Lower lobe of right lung (tissue), 2 donors: ENCODE data around the gene ERC1. TPM values are rescaled to one million over a fixed set of nuclear protein-coding genes. Genes with fewer than 3 reads are reported as not detected.

ENCODE experiments used
- ATAC-seq, 2 donors: fragments of 200-7000 bp; cut with Tn5 transposase; one replicate each; pipeline ENCODE4 v1.9.1; 2020 to 2022; ENCODE audit warnings: mild to moderate bottlenecking in 2 of 2, moderate library complexity in 2 of 2
- DNase-seq: peaks from one replicate; pipeline ENCODE4 v3.0.0-alpha.2; 2020
- H3K27ac ChIP-seq: fragments of 200-600 bp; one replicate; pipeline ENCODE4 v1.8.0; 2022
- H3K27me3 ChIP-seq: fragments of 200-600 bp; one replicate; pipeline ENCODE4 v1.8.0; 2022; ENCODE audit warnings: low read depth
- H3K36me3 ChIP-seq: fragments of 200-600 bp; one replicate; pipeline ENCODE4 v1.8.0; 2022; ENCODE audit warnings: mild to moderate bottlenecking
- H3K4me1 ChIP-seq: fragments of 200-600 bp; one replicate; pipeline ENCODE4 v1.8.0; 2022
- H3K4me3 ChIP-seq: fragments of 200-600 bp; one replicate; pipeline ENCODE4 v1.8.0; 2022; ENCODE audit warnings: mild to moderate bottlenecking
- H3K9me3 ChIP-seq: fragments of 200-600 bp; one replicate; pipeline ENCODE4 v1.8.0; 2022
- CTCF ChIP-seq: fragments of 200-600 bp; IDR thresholded peaks from one replicate; pipeline ENCODE4 v1.8.0; 2022; ENCODE audit warnings: antibody characterized with exemption, mild to moderate bottlenecking
- intact Hi-C: fragments of 100-400 bp; cut with DNase I; formaldehyde crosslinking; loops from one replicate; pipeline ENCODE4 v1.11.0; 2022
- total RNA-seq: library from RNA; stranded (reverse); fragmentation: NEBNext Ultra II Directional; extraction: Animal tissue kit (Norgen Biotek cat#: 25700); gene quantifications from one replicate; pipeline ENCODE4 v1.2.1, GENCODE V29; 2021
- donor health status: DM: no; HTN: yes; CAD: no; lungs with severe emphysema.

The ERC1 gene
- total RNA-seq, 1 donor from 2014 or later: 66.3 TPM

- intact Hi-C loops: no loop called here
- no peaks in the 10 kb centered on the region for H3K36me3 ChIP-seq
- DNase-seq (no peak), ATAC-seq (no peak)
- H3K27me3 ChIP-seq: no peaks in the 10 kb centered on the region
- peaks cover 29% of the 10 kb centered on the region for H3K4me1 ChIP-seq
- H3K4me3 ChIP-seq: no peak overlapping the region
- H3K9me3 ChIP-seq: no peaks in the 10 kb centered on the region
- no peak overlapping the region for H3K27ac ChIP-seq
- no peak for TF ChIP-seq CTCF
Observed at GRCh38 chr12:1222858-1223639, 232.0 kb downstream of the ERC1 start.

- no peaks in the 10 kb centered on the region for H3K27me3 ChIP-seq
- no peak overlapping the region for H3K27ac ChIP-seq
- H3K36me3 ChIP-seq: no peaks in the 10 kb centered on the region
- TF ChIP-seq CTCF: no peak
- H3K9me3 ChIP-seq: no peaks in the 10 kb centered on the region
- ATAC-seq (no peak), DNase-seq (no peak)
- no peaks in the 10 kb centered on the region for H3K4me1 ChIP-seq
- H3K4me3 ChIP-seq: no peak overlapping the region
- intact Hi-C loops: no loop called here
Observed at GRCh38 chr12:1226951-1227350, 235.9 kb downstream of the ERC1 start.

- ATAC-seq: no peak
- no peak for TF ChIP-seq CTCF
- peaks cover 17% of the 10 kb centered on the region for H3K36me3 ChIP-seq
- H3K27ac ChIP-seq: no peak overlapping the region
- no peaks in the 10 kb centered on the region for H3K4me1 ChIP-seq
- no peak for DNase-seq
- intact Hi-C loops: no loop called here
- H3K27me3 ChIP-seq: no peaks in the 10 kb centered on the region
- H3K9me3 ChIP-seq: no peaks in the 10 kb centered on the region
- H3K4me3 ChIP-seq: no peak overlapping the region
Observed at GRCh38 chr12:1234073-1234472, 243.1 kb downstream of the ERC1 start.

GRCh38 chr12:1246637-1247036 lies 255.6 kb downstream of the ERC1 start:
- TF ChIP-seq CTCF: no peak
- Histone ChIP-seq H3K4me1 (peaks cover 11% of the 10 kb centered on the region), H3K4me3 (no peak overlapping the region), H3K27me3 (no peaks in the 10 kb centered on the region), H3K36me3 (no peaks in the 10 kb centered on the region), H3K9me3 (no peaks in the 10 kb centered on the region), H3K27ac (no peak overlapping the region)
- ATAC-seq: no peak
- intact Hi-C loops: no loop called here
- DNase-seq: no peak

- ATAC-seq (no peak), DNase-seq (no peak)
- Histone ChIP-seq H3K27ac (no peak overlapping the region), H3K4me3 (no peak overlapping the region), H3K9me3 (no peaks in the 10 kb centered on the region), H3K4me1 (peaks cover 11% of the 10 kb centered on the region), H3K27me3 (no peaks in the 10 kb centered on the region), H3K36me3 (no peaks in the 10 kb centered on the region)
- intact Hi-C loops: no loop called here
- no peak for TF ChIP-seq CTCF
Observed at GRCh38 chr12:1250641-1251040, 259.6 kb downstream of the ERC1 start.
